Inflammatory macrophage (primary cell): Measurements from ENCODE around the gene SLC25A38.
A peak's percentile ranks its signal among the peaks of the same experiment; 100 is the strongest.

Source experiments
- DNase-seq, 2 donors: peaks; one replicate each; pipeline ENCODE4 v3.0.0-alpha.2; 2020 to 2022

The SLC25A38 gene

DNA sequence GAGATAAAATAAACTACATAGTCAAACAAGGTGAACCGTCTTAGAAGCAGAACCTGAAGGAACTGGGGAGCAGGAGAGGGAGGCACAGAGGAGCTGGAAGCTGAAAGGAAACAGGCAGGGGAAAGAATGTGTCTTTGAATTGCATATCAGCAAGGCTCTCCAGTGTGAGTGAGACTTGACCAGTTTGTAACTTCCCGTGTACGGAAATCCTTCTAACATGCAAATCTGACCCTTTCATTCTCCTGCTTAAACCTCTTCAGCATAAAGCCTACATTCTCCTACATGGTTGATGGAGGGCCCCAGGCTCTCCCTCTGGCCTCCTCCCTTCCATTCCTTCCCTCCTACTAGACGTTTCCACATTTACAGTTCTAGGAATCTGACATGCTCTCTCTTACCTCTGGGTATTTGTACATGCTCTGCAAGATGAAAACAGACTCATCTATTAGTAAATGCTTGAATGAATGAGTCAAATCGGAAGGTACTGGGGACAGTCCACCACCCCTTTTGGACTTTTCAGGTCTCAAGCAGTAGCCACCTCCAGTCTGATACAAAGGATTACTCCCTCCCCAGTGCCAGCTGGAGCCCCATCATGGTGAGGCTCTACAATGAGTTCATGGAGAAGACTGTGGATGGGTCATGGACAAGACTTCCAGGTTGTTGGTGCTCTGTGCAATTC is 6.1 kb upstream of the SLC25A38 start:
- no peak for DNase-seq

DNA sequence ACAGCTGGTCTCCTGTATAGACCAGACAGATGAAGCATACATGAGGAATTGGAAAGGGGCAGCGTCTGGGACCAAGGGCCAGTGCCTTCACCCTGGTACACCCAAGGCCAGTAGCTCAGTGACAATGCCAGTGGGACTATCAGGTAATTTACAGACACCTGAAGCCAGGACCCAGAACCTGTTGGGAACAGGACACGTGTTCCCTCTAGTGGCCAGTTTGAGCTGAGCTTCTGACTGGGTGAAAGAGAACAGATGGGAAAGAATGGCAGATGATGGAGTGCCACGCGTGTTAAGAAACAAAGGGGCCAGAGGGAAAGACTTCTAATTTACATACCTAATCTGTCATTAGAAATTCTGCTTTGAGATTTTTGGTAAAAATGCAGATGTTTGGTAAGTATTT is 5.1 kb upstream of the SLC25A38 start:
- DNase-seq = peak in 1 of 2 donors; percentile 8

DNA sequence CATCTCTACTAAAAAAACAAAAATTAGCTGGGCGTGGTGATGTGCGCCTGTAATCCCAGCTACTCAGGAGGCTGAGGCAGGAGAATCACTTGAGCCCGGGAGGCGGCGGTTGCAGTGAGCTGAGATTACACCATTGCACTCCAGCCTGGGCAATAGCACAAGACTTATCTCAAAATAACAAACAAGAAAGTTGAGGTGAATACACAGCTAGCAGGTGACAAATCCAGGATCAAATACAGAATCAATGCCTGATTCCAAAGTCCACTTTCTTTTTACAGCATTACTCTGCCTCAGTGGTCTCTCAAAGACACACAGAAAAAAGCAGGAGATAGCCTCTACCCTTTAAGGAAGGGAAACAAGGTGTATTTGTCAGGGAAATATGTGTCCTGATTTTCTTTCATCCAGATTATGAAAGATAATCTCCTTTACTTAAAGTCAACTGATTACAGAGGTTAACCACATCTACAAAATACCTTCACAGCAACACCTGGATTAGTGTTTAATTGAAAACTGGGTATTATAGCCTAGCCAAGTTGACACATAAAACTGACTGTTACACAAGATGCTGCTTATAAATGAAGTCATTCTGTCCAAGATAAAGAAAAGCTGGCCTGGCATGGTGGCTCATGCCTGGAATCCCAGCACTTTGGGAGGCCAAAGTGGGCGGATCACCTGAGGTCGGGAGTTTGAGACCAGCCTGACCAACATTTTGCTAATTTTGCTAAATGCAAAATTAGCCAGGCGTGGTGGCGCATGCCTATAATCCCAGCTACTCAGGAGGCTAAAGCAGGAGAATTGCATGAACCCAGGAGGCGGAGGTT is 4.0 kb upstream of the SLC25A38 start:
- no peak for DNase-seq

DNA sequence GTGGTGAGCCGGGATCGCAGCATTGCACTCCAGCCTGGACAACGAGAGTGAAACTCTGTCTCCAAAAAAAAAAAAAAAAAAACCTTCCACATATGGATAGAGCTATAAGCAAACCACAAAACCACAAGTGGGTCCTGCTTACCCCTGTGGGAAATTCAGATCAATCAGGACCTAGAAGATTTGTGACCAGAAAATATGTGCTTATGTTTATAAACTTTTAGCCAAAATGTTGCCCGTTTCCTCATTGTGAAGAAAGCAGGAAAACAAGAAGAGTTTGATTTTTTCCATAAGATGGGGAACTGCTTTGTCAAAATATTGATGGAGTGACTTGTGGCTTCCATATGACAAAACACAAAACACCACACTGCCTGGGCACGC is 3.4 kb upstream of the SLC25A38 start:
- DNase-seq = no peak

DNA sequence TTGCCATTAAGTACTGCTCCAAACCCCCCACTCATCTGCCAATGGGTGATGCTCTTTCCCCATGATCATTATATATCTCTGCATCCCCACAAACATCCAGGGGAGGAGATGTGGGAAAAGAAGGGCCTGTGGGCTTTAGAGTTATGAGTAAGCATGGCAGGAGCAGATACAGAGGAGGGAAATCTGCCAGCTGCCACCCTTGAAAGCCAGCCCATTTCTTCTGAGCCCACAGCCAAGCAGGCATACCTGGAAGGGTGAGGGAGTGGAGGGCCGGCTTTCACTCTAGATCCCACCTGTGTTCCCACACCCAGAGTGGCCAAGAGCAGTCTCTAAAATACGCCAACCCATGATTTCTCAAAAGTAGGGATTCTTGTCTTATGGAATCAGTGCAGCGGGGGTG is 1.7 kb upstream of the SLC25A38 start:
- no peak for DNase-seq

DNA sequence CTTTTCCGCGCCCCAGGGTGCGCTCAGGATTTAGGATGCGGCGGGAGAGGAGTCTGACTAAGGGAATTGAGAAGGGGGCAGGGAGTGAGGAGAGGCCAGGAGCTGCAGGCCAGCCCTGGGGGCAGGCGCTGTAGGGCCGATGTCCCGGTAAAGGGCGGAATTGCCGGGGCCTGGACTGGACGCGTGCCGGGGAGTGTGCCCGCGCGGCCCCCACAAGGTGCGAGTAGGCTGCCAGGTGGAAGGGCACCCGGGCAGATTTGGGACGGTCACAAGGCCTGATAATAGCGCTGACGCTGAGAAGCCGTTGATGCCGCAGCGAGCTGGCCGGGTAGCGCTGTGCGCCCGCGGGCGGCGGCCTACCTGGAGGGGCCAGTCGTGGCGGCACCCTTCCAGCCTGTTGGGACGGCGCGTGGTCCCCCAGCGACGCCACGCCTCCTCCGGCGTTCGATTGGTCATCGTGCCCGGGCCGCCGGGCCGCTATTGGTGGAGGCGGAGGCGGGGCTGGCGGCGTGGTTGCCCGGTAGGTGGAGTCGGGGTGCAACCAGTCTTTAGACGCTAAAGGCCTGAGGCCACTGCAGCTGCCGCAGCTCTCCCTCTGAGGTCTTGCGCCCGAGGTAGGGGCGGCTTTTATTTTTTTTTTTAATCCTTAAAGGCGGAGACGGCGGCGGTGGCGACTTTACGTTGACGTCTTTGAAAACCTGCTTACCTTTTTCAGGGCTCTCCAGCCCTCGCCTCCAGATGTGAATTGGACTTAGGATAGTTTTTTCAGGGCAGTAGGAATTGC is 903 bp downstream of the SLC25A38 start:
- peak; percentile 92 to 94 for DNase-seq

DNA sequence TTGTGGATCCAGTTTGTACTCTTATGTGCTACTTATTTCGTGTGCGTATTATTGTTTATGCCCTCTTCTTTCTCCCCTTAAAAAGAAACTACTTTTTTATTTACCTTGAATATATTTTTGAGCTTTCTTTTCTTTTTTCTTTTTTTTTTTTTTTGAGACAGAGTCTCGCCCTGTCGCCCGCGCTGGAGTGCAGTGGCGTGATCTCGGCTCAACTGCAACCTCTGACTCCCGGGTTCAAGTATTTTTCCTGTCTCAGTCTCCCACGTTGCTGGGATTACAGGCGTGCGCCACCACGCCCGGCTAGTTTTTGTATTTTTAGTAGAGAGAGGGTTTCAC is 1.5 kb downstream of the SLC25A38 start:
- no peak for DNase-seq

DNA sequence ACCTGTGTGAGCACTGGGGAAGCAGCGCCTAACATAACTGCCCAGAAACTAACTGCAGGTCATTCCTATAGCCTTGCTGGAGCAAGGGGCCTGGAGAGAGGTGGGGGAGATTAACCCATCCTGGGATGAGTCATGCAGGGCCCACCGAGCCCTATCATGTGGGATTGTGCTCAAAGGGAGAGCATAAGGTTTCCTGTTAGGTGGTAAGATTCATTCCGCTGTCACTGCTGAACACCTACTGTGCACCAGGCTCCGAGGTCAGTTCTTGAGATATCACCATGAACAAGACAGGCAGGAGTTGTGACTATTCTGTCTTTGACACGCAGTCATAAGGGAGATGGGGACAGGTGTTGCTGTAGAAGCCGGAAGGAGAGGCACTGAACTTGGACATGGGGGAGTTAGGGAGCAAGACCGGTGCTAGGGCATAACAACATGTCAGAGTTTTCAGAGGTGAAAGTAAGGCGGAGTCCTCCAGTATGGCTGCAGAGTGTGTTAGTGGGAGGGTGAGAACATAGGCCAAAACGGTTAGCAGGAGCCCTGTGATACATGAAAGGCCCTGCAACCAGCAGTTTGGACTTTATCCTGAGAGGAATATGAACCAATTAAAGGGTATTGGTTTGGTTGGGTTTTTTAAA is 2.4 kb downstream of the SLC25A38 start:
- no peak for DNase-seq

DNA sequence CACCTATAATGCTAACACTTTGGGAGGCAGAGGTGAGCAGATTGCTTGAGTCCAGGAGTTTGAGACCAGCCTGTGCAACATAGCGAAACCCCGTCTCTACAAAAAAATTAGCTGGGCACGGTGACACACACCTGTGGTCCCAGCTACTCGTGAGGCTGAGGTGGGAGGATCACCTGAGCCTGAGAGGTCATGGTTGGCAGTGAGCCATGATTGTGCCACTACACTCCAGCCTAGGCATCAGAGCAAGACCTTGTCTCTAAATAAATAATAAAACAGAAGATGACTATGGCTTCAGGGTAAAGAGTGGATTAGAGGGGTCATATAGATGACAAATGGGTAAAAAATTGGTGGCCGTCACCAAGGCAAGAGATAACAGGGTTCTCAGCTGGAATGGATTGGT is 3.1 kb downstream of the SLC25A38 start:
- no peak for DNase-seq

DNA sequence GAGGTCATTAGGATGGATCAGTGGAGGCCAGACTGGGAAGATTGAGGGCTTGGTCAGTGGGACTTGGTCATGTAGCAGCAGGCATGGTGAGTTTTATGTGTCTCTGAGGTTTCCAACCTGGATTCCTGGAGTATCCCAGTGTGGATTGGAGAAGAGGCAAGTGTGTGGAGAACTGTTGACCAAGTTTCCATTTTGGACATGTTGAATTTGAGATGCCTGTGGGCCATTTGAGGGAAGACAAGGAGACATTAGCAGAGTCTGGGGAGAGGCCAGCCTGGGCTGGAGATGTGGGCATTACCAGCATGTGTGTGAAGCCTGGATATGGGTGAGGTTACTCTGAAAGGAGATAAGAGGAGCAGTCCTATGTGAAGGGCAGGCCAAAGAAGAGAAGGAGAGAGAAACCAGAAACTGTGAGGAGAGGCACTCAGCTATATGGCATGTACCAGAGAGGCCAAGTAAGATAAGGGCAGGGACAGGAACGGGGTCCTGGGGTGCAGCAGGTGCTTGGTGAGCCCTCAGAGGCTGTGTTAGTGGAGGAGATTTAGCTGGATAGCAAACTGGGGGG is 4.3 kb downstream of the SLC25A38 start:
- no peak for DNase-seq

DNA sequence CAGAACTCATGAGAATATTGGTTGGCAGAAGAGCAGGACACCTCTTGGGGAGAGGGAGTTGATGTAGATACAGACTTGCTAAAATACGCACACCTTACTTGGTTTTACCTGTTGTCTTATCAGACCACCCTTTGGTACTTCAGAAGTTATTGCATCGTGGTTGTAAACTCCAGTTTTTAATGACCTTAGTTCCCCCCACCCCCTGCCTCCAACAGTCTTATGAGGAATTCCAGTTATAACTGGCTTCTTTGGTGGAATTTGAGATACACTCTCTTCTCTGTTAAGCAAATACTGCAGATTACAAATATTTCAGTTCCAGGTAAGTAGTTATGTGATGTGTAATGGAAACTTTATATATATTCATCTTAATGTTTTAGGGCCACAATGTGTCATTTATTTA is 5.0 kb downstream of the SLC25A38 start:
- no peak for DNase-seq

DNA sequence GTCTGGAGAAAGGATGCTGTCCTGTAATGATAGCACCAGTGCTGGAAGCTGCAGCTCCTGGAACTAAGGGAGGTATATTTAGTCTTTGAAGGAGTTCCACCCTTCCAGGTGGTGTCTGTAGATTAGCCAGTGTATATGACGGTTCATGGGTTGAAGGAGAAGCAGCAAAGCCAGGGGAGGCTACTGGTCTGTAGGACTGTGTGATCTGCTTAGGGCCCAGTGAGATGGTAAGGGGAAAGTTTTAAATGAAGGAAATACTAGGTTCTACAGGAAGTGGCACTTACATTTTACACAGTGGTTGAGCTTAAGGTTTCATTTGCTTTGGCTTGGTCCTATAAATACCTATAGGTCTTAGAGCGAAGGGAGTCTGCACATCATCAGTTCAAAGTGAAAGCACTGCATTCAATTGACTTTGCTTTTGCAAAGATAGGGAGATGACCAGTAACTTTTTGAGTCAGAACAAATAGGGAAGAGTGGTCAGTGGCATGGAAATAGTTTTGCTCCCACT is 5.6 kb downstream of the SLC25A38 start:
- DNase-seq = no peak

DNA sequence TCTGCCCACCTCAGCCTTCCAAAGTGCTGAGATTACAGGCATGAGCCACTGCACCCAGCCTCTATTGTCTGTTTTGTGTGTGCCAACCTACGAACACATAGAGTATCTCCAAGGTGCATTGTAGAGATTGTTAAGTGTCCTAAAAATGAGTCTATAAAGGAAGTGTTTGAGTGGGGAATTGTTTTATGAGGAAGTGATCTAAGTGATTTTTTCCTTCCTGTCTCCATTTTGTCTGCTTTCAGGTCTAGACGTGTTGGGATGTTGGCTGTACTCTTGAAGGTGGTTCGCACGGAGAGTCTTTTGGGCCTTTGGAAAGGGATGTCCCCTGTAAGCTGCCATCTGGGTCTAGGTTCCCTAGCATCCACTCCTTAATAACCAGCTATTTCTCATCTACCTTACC is 7.0 kb downstream of the SLC25A38 start:
- DNase-seq = no peak

DNA sequence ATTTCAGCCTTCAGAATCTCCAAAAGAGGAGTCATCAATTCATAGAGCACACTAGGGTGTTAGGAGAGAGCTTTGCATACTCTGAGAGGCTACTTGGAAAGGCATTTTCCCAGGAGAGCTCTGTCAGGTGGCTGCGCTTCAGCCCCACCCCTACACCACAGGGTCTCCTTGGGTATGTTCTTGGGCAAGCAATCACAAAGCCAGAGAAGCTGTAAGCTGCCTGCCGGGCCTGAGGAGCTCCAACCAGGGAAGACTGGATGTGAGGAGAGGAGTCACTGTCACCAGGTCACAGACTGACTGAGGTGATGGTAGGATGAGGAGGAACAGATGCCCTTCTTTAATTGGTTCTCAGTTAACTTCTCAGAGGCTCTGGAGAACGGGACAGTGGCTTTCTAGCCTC is 13.5 kb downstream of the SLC25A38 start:
- DNase-seq = no peak

DNA sequence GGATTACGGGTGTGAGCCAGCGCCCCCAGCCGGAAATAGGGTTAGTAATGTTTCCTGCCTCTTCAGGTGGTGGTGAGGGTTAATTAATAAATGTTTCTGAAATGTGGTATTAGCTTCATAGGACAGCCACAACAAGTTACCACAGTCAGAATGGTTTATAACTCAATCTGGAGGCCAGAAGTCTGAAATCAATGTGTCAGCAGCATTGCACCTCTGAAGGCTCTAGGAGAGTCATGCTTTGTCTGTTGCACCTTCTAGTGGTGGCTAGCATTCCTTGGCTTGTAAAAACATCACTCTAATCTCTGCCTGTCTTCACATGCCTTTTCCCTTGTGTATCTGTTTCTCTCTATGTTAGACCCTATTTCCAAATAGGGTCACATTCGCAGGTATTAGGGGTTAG is 15.5 kb downstream of the SLC25A38 start:
- no peak for DNase-seq

DNA sequence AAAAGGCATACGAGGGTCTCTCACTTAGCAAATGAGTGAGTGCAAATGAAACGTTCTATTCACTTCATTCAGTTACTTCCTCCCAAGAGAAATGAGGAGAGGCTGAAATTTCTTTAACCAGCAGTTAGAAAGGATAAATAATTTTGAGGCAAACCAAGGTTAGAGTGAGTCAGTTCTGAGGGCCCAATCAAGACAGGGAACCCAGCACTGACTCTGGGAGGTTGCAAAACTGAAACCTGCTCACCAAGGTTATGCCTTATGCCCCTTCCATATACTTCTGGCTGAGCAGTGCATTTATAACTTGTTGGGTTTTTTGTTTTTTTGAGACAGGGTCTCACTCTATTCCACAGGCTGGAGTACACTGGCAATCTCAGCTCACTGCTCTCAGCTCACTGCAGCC is 18.8 kb downstream of the SLC25A38 start:
- no peak for DNase-seq

DNA sequence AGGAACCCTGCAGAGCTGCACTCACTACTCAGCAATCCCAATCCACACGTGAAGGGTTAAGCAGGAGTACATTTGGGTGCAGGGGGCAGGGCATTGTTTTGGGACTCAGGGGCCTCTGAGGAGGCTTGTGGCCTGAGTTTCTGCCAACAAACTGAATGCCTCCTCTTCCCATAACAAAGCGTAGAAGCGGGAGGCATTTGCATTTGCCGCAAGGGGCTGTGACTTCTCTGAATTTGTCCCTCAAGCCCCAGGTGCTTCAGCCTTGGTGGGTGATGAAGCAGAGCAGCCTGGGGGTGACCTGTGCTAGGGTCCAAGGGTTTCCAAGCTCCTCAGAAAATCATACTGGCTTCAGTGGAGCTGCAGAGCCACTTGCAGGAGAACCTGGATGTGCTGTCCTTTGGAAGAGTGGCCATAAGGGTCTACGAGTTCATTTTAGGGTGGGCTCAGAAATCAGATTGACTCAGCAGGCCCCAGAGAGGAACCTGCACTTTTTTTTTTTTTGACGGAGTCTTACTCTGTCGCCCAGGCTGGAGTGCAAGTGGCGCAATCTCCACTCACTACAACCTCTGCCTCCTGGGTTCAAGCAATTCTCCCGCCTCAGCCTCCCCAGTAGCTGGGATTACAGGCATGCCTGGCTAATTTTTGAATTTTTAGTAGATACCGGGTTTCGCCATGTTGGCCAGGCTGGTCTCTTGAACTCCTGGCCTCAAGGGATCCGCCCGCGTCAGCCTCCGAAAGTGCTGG is 21.9 kb downstream of the SLC25A38 start:
- no peak for DNase-seq

DNA sequence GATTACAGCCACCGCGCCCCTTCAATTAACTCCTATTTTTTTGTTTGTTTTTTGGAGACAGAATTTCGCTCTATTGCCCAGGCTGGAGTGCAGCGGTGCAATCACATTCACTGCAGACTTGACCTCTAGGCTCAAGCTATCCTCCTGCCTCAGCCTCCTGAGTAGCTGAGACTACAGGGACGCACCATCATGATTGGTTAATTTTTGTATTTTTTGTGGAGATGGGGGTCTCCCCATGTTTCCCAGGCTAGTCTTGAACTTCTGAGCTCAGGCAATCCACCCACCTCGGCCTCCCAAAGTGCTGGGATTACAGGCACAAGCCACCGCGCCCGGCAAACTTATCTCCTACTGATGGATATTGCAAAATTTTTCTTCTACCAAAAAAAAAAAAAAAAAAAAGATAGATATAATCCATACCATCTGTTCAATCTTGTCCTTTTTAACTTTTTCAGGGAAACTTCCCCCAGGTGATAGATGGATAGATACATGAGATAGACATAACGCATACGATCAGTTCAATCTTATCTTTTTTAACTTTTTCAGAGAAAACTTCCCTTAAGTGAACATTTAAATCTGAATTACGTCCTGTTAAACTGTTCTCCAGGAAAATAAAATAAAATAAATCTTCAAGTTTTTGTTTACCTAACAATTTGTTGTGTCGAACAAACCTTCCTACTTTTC is 22.7 kb downstream of the SLC25A38 start:
- no peak for DNase-seq

DNA sequence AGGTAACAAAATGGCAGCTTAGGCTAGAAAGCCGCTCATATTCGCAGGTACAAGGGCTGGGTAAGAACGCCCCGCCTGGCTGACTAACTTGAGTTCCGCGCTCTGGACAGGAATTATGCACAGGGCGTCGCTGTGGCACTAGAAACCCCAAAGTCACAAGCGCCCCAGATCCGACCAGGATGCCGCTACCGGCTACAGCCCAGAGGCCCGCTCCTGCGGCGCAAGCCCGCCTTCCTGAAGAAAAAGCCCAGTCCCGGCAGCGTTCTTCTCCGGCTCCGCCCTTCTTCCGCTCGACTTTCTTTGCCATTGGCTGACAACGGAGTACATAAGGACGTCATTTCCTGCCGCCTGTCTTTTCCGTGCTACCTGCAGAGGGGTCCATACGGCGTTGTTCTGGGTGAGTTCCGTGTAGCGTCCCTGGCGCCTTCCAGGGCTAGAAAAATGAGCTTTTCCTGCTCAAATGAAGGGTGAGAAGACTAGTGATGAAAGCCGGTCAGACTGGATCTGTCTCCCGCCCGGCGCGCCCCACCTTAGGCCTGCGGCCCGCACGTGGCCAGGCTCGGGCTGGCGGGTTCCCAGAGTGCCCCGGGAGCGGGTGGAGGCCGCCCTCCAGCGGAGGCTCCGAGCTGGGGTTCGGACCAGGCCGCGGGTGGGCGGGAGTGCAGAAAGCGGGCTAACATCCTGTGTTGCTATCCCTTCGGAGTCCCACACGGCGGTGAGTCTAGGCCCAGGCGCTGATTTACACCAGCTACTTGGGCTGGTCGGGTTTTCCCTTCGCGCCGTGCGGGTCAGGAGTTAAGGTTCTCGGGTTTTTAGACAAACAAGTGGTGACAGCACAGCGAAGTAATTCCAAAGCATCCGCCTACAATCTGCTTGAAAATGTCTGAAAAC is 23.4 kb downstream of the SLC25A38 start, which contains the start of gene RPSA:
Gene RPSA (plus strand): TSS at position 353 of the 891 bp plus-strand sequence. CDS start 934 bp downstream, outside the sequence.
- peak; percentile 98 to 99 for DNase-seq

DNA sequence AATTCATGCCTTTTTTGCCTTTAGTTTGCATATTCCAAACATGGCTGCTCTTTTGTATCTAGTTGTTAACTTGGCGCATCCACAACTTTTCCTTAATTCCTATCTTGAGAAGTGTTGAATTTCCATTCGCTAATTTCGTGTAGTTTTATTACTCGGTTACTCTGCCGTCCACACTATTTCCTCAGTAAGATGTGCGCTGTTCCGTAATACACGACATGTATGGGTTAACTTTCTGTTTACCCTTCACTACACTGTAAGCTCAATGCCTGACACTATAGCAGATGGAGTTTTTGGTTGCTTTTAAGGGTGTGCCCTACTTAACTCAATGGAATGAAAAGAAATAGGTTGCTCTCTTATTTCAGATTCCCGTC is 24.1 kb downstream of the SLC25A38 start:
- DNase-seq = peak in 1 of 2 donors; percentile 7
